ENCODE measurements around the gene SRCIN1.

Gene SRCIN1

GRCh38 chr17:38603786-38604478, 1.8 kb downstream of the SRCIN1 start:
- H3K27ac ChIP-seq, result no peak overlapping the region
- ChIA-PET CTCF (interaction anchor here (0.6 to 1.5 kb wide), 6 partner anchors 8 to 258 kb away, joined by 3 to 6 read pairs (median 3); no protein-coding TSS in a partner anchor), POLR2A (ENCODE audit: low non-redundant PET) (no interaction called here)
- no peak for TF ChIP-seq CTCF (conservative IDR thresholded peaks at IDR 0.05; ENCODE audit: low read depth)
- no peak for DNase-seq (ENCODE audit: low spot score)

- POLR2A ChIA-PET (ENCODE audit: low non-redundant PET), result no interaction called here
Observed at GRCh38 chr17:38602956-38603785, 2.6 kb downstream of the SRCIN1 start.

GRCh38 chr17:38602453-38602852, 3.3 kb downstream of the SRCIN1 start:
- no peak for DNase-seq (ENCODE audit: low spot score)
- TF ChIP-seq CTCF (conservative IDR thresholded peaks at IDR 0.05; ENCODE audit: low read depth), result no peak
- CTCF ChIA-PET, result no interaction called here
- H3K27ac ChIP-seq, result no peak overlapping the region
- POLR2A ChIA-PET (ENCODE audit: low non-redundant PET), result no interaction called here

More at GRCh38 chr17:38602956-38603785, 2.6 kb downstream of the SRCIN1 start:
- H3K27ac ChIP-seq, result no peak overlapping the region
- no peak for TF ChIP-seq CTCF (conservative IDR thresholded peaks at IDR 0.05; ENCODE audit: low read depth)
- CTCF ChIA-PET, result interaction anchor here (0.9 to 1.5 kb wide), 4 partner anchors 19 to 146 kb away, joined by 3 to 6 read pairs (median 4); no protein-coding TSS in a partner anchor
- DNase-seq (ENCODE audit: low spot score), result no peak

- no peak overlapping the region for H3K27ac ChIP-seq
- DNase-seq (ENCODE audit: low spot score), result no peak
Observed at GRCh38 chr17:38601539-38602351, 4.0 kb downstream of the SRCIN1 start.

GRCh38 chr17:38600906-38601305, 4.8 kb downstream of the SRCIN1 start:
- no peak for DNase-seq (ENCODE audit: low spot score)
- TF ChIP-seq CTCF (conservative IDR thresholded peaks at IDR 0.05; ENCODE audit: low read depth), result no peak
- ChIA-PET CTCF (interaction anchor here (1.3 kb wide), 1 partner anchor 17 kb away, joined by 8 read pairs; no protein-coding TSS in a partner anchor), POLR2A (ENCODE audit: low non-redundant PET) (interaction anchor here (0.5 kb wide), 1 partner anchor 52 kb away, joined by 11 read pairs; no protein-coding TSS in a partner anchor)
- H3K27ac ChIP-seq, result no peak overlapping the region

More at GRCh38 chr17:38601539-38602351, 4.0 kb downstream of the SRCIN1 start:
- ChIA-PET POLR2A (ENCODE audit: low non-redundant PET) (interaction anchor here (0.5 kb wide), 1 partner anchor 51 kb away, joined by 11 read pairs; no protein-coding TSS in a partner anchor), CTCF (interaction anchor here (1.3 kb wide), 1 partner anchor 18 kb away, joined by 8 read pairs; no protein-coding TSS in a partner anchor)
- no peak for TF ChIP-seq CTCF (conservative IDR thresholded peaks at IDR 0.05; ENCODE audit: low read depth)
